ENCODE measurements around the gene PROZ. TPM values are rescaled to one million over a fixed set of nuclear protein-coding genes. Genes with fewer than 3 reads are reported as not detected.

PROZ gene
- total and polyA plus RNA-seq, 2 of the 13 experiments (the other 11 are each of a cell fraction or from before 2014, with no cell fraction given) = 5.6 to 22.5 TPM

- TF ChIP-seq REST (IDR thresholded peaks at IDR 0.05; ENCODE audit: borderline replicate concordance in 1 of 2, low read depth in 1 of 2, low read length in 2 of 2) = no peak
- no peak for TF ChIP-seq ZNF138 (CRISPR knock-in tag; IDR thresholded peaks at IDR 0.05; ENCODE audit: low read depth)
- no peak for TF ChIP-seq HNF1B (CRISPR knock-in tag; IDR thresholded peaks at IDR 0.05)
- TF ChIP-seq ZBTB44 (CRISPR knock-in tag; IDR thresholded peaks at IDR 0.05) = no peak
- TF ChIP-seq RBFOX2 (IDR thresholded peaks at IDR 0.05; ENCODE audit: low read depth, low read length) = peak; percentile 65
- TF ChIP-seq FIP1L1 (IDR thresholded peaks at IDR 0.05; ENCODE audit: borderline replicate concordance, insufficient read depth, low read depth, low read length) = no peak
- TF ChIP-seq SNAPC5 (CRISPR knock-in tag; IDR thresholded peaks at IDR 0.05; ENCODE audit: borderline replicate concordance) = no peak
- TF ChIP-seq PRMT3 (CRISPR knock-in tag; IDR thresholded peaks at IDR 0.05; ENCODE audit: borderline replicate concordance, low read depth) = no peak
- TF ChIP-seq ZNF687 (CRISPR knock-in tag; IDR thresholded peaks at IDR 0.05) = peak; percentile 25; the same call in 1 of the 2 replicates
Observed at GRCh38 chr13:113141601-113141970, 16.9 kb upstream of the PROZ start (continued).

Measured in HepG2 (cell line).